SU-DHL-6 (cell line): ENCODE measurements around the gene PDXP.

Experiments used
- H2AFZ ChIP-seq: fragments of 200-600 bp; sonication (generic); 2 replicates; pipeline ENCODE4 v1.6.1; 2014; ENCODE audit warnings: low read depth, mild to moderate bottlenecking, moderate library complexity, mixed read lengths, antibody characterized with exemption, low read length; ENCODE audit not compliant: severe bottlenecking
- H3F3A ChIP-seq: fragments of 200-600 bp; shearing (Covaris generic); 2 replicates; pipeline ENCODE4 v1.6.0; 2016; ENCODE audit warnings: antibody characterized with exemption, mild to moderate bottlenecking; ENCODE audit not compliant: insufficient read depth
- H3K27ac ChIP-seq: fragments of 200-600 bp; sonication (generic); 2 replicates; pipeline ENCODE4 v1.5.1; 2016; ENCODE audit warnings: low read depth, mild to moderate bottlenecking, low read length, moderate library complexity, mixed read lengths
- H3K27me3 ChIP-seq: fragments of 200-600 bp; sonication (generic), shearing (Covaris generic); 2 replicates; pipeline ENCODE4 v1.6.0; 2014; ENCODE audit warnings: mild to moderate bottlenecking, low read length
- H3K36me3 ChIP-seq: fragments of 200-600 bp; sonication (generic); 2 replicates; pipeline ENCODE4 v1.6.1; 2014; ENCODE audit warnings: mild to moderate bottlenecking, low read length, mixed read lengths
- H3K4me2 ChIP-seq: fragments of 300-600, 200-600 bp; shearing (Covaris generic), sonication (generic); 2 replicates; pipeline ENCODE4 v1.6.0; 2014; ENCODE audit warnings: low read length, low read depth, mild to moderate bottlenecking; ENCODE audit not compliant: poor library complexity, severe bottlenecking
- H3K4me3 ChIP-seq: fragments of 200-600 bp; sonication (generic); 2 replicates; pipeline ENCODE4 v1.5.1; 2014; ENCODE audit warnings: antibody characterized with exemption, low read length, mild to moderate bottlenecking, mixed read lengths; ENCODE audit not compliant: insufficient read depth, poor library complexity, severe bottlenecking
- H3K79me2 ChIP-seq: fragments of 200-600 bp; sonication (generic); 2 replicates; pipeline ENCODE4 v1.6.1; 2014; ENCODE audit warnings: mild to moderate bottlenecking, low read length, moderate library complexity; ENCODE audit not compliant: insufficient read depth
- H3K9ac ChIP-seq: fragments of 200-600 bp; sonication (generic); 2 replicates; pipeline ENCODE4 v1.7.0; 2014; ENCODE audit warnings: mild to moderate bottlenecking, low read length
- H3K9me2 ChIP-seq: fragments of 200-600 bp; sonication (generic); replicated peaks from 2 replicates; pipeline ENCODE4 v1.6.1; 2014; ENCODE audit warnings: low read length; ENCODE audit not compliant: insufficient read depth
- H3K9me3 ChIP-seq: fragments of 200-600 bp; sonication (generic); 2 replicates; pipeline ENCODE4 v1.6.1; 2014; ENCODE audit warnings: low read length, mixed read lengths; ENCODE audit not compliant: insufficient read depth
- H4K20me1 ChIP-seq: fragments of 200-600 bp; sonication (generic); 2 replicates; pipeline ENCODE4 v1.6.1; 2014; ENCODE audit warnings: low read depth, mild to moderate bottlenecking, antibody characterized with exemption, low read length, moderate library complexity, mixed read lengths
- EZH2phosphoT487 ChIP-seq: fragments of 200-600 bp; sonication (generic), shearing (Covaris generic); conservative IDR thresholded peaks from 2 replicates; pipeline ENCODE4 v1.6.1; 2018; ENCODE audit warnings: mild to moderate bottlenecking, antibody characterized with exemption, low read length, moderate library complexity, mixed read lengths
- TF ChIP-seq, protein P1 (sequence below): fragments of 200-600 bp; sonication (generic); IDR thresholded peaks from one replicate; pipeline ENCODE4 v1.5.1; 2017; ENCODE audit warnings: antibody characterized with exemption, mild to moderate bottlenecking, low read length, moderate library complexity; ENCODE audit not compliant: insufficient read depth, poor library complexity, severe bottlenecking

The PDXP gene

DNA sequence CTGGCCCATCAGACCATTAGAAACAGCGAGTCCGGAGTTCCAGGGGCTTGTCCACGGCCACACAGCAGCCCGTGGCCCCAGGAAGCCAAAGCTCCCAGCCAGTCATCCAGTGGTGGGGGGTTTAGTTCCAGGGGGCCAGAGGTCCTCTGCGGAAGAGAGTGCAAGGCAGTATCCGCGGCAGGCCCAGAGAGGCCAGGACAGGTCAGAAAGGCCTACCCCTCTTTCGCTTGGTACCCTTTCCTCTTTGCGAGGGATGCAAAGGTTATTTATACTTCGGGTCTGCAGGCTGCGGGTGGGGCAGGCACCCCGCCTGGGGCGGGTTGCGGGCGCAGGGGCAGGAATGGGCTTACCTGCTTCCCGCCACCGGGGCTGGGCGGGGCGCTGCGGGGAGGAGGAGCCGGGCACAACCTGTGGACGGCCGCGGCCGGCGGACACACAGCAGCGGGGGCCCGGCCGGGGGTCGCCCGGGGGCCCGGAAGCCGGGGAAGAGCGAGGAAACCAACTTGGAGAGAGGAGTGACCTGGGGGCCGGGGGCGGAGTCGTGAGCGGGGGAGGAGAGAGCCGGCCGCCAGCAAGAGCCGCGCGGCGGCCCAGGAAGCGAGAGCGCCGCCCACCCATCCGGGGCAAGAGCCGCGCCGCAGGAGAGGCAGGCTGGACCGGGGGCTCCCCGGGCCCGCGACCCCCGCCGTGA, 19.3 kb upstream of the PDXP start, which contains the start of gene SH3BP1:
TSS of gene SH3BP1 (plus strand) at position 600 of the 691 bp plus-strand sequence. CDS start 119 bp downstream, outside the sequence.
- peaks cover 12% of the 10 kb centered on the region for H3K79me2 ChIP-seq
- no peaks in the 10 kb centered on the region for H3K36me3 ChIP-seq
- no peaks in the 10 kb centered on the region for H3K9me3 ChIP-seq
- peak within 1 kb of the TSS; percentile 86 for H3K4me2 ChIP-seq
- peak within 1 kb of the TSS; percentile 81 for H3K27ac ChIP-seq
- no peaks in the 10 kb centered on the region for H4K20me1 ChIP-seq
- H3K9ac ChIP-seq: peak within 1 kb of the TSS; percentile 94
- H2AFZ ChIP-seq: peak within 1 kb of the TSS; percentile 50
- peak within 1 kb of the TSS; percentile 86 for H3K4me3 ChIP-seq
- H3K9me2 ChIP-seq: no peaks in the 10 kb centered on the region
- H3F3A ChIP-seq: peaks cover 25% of the 10 kb centered on the region
- TF ChIP-seq EZH2phosphoT487: no peak
- TF ChIP-seq, protein P1, sequence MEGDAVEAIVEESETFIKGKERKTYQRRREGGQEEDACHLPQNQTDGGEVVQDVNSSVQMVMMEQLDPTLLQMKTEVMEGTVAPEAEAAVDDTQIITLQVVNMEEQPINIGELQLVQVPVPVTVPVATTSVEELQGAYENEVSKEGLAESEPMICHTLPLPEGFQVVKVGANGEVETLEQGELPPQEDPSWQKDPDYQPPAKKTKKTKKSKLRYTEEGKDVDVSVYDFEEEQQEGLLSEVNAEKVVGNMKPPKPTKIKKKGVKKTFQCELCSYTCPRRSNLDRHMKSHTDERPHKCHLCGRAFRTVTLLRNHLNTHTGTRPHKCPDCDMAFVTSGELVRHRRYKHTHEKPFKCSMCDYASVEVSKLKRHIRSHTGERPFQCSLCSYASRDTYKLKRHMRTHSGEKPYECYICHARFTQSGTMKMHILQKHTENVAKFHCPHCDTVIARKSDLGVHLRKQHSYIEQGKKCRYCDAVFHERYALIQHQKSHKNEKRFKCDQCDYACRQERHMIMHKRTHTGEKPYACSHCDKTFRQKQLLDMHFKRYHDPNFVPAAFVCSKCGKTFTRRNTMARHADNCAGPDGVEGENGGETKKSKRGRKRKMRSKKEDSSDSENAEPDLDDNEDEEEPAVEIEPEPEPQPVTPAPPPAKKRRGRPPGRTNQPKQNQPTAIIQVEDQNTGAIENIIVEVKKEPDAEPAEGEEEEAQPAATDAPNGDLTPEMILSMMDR: no peak
- no peaks in the 10 kb centered on the region for H3K27me3 ChIP-seq

DNA sequence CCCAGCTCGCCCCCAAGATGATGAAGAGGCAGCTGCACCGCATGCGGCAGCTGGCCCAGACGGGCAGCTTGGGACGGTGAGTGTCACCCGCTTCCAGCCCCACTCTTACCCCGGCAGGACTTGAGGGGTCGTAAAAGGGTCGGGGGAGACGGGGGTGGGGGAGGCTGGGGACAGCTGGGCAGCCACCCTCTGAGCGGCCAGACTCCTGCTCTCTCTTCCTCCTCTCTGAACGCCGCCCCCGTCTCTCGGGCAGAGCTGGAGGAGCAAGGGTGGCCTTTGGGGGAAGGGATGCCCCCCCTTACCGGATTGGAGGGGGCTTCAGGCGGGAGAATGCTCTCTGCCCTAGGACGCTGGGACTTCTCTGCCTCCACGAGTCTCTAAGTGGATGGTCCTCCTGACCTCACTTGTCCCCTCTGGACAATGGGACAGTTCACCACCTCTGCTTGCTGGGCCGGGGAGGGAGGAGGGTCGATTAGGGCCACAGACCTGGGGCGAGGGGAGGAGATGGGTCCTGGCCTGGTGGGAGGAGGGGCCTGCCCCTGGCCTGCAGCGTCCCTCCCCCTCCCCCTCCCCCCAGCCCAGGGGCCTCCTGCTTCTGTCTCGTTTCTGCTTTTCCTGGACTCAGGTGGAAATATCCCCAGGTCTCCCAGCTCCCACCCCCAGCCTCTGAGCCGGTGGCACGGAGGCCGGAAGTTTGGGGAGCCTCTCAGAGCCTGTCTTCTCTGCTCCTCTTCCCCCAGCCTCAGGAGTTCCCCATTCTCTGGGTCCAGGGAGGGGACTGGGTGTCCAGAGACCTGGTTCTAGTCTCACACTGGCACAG, 18.5 kb upstream of the PDXP start:
- H2AFZ ChIP-seq: peak overlapping the region; percentile 50
- peak overlapping the region; percentile 81 for H3K27ac ChIP-seq
- no peaks in the 10 kb centered on the region for H3K36me3 ChIP-seq
- TF ChIP-seq, protein P1: no peak
- no peak for TF ChIP-seq EZH2phosphoT487
- peak overlapping the region; percentile 86 for H3K4me3 ChIP-seq
- H3K27me3 ChIP-seq: no peaks in the 10 kb centered on the region
- H3K79me2 ChIP-seq: peaks cover 12% of the 10 kb centered on the region
- no peaks in the 10 kb centered on the region for H3K9me2 ChIP-seq
- peak overlapping the region; percentile 94 for H3K9ac ChIP-seq
- H3K9me3 ChIP-seq: no peaks in the 10 kb centered on the region
- H3F3A ChIP-seq: peaks cover 19% of the 10 kb centered on the region; the same call in 1 of the 2 replicates
- no peaks in the 10 kb centered on the region for H4K20me1 ChIP-seq
- peak overlapping the region; percentile 86 for H3K4me2 ChIP-seq

DNA sequence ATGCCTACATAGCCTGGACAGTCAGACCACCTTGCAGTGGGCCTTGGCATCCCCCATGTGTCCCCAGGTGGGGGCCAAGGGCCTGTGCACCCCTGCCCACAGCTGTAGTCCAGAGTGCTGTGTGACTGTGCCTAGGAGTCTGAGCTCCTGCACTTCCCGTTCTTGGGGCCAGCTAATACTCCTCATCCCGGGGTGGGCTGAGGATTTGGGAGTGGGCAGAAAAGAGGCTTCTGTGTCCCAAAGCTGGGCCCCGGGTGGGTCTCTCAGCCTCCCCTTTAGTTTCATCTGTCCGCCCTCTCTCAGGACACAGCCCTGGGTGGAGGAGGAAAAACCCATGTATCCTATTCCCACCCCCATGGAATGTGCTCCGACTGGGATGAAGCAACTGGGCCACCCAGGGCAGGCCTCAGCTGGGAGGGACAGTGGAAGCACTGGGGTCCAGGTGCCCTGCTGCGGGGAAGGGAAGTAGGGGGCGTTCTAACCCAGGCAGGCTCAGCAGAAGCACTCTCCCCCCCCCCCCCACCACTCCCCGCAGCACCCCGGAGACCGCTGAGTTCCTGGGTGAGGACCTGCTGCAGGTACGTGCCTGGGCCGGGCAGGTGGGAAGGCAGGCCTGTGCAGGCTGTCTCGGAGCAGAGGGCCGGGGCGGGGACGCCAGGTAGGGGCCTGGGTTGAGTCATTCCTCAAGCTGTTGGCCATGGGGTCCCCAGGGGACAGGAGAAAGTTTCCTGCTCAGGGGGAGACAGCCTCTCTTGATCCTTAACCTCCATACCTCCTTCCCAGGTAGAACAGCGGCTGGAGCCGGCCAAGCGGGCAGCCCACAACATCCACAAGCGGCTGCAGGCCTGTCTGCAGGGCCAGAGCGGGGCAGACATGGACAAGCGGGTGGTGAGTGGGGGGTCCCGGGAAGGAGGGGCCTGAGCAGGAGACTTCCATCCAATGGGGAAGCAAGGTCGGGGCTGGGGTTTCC, 17.6 kb upstream of the PDXP start:
- H3K9ac ChIP-seq: peak overlapping the region; percentile 94
- no peaks in the 10 kb centered on the region for H3K9me3 ChIP-seq
- TF ChIP-seq, protein P1: no peak
- no peak for TF ChIP-seq EZH2phosphoT487
- H4K20me1 ChIP-seq: no peaks in the 10 kb centered on the region
- H2AFZ ChIP-seq: no peak overlapping the region
- peak overlapping the region; percentile 86 for H3K4me2 ChIP-seq
- H3K27me3 ChIP-seq: no peaks in the 10 kb centered on the region
- H3K79me2 ChIP-seq: peaks cover 12% of the 10 kb centered on the region
- peak overlapping the region; percentile 81 for H3K27ac ChIP-seq
- H3F3A ChIP-seq: peaks cover 19% of the 10 kb centered on the region; the same call in 1 of the 2 replicates
- no peaks in the 10 kb centered on the region for H3K9me2 ChIP-seq
- peak overlapping the region; percentile 86 for H3K4me3 ChIP-seq
- no peaks in the 10 kb centered on the region for H3K36me3 ChIP-seq
